ENCODE results near the gene CIDEB. TPM values are rescaled to one million over a fixed set of nuclear protein-coding genes. Genes with fewer than 3 reads are reported as not detected.

CIDEB gene
- total and polyA plus RNA-seq, 2 of the 13 experiments (the other 11 are each of a cell fraction or from before 2014, with no cell fraction given), result 35.8 to 110 TPM

- TF ChIP-seq, protein P1, sequence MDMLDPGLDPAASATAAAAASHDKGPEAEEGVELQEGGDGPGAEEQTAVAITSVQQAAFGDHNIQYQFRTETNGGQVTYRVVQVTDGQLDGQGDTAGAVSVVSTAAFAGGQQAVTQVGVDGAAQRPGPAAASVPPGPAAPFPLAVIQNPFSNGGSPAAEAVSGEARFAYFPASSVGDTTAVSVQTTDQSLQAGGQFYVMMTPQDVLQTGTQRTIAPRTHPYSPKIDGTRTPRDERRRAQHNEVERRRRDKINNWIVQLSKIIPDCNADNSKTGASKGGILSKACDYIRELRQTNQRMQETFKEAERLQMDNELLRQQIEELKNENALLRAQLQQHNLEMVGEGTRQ (IDR thresholded peaks at IDR 0.05; ENCODE audit: low read depth, low read length), result no peak; the same call in 1 of the 2 replicates
- TF ChIP-seq, protein P1 (CRISPR knock-in tag; IDR thresholded peaks at IDR 0.05; ENCODE audit: borderline replicate concordance), result peak; percentile 72; the same call in 1 of the 2 replicates
- TF ChIP-seq SMC3 (IDR thresholded peaks at IDR 0.05; ENCODE audit: low read length) (no peak), SMARCC2 (IDR thresholded peaks at IDR 0.05) (no peak), ZNF160 (CRISPR knock-in tag; IDR thresholded peaks at IDR 0.05) (peak; percentile 98), PHF8 (CRISPR knock-in tag; IDR thresholded peaks at IDR 0.05) (peak; percentile 77), GLMP (CRISPR knock-in tag; IDR thresholded peaks at IDR 0.05; ENCODE audit: borderline replicate concordance) (peak; percentile 76; the same call in 1 of the 2 replicates), PRMT3 (CRISPR knock-in tag; IDR thresholded peaks at IDR 0.05; ENCODE audit: borderline replicate concordance, low read depth) (no peak), SMYD3 (CRISPR knock-in tag; IDR thresholded peaks at IDR 0.05) (peak; percentile 90; the same call in 1 of the 2 replicates), TOE1 (CRISPR knock-in tag; IDR thresholded peaks at IDR 0.05) (peak; percentile 42; the same call in 1 of the 2 replicates), ATF7-NPFF (CRISPR knock-in tag; IDR thresholded peaks at IDR 0.05; ENCODE audit: low read depth) (peak; percentile 99), TARDBP (CRISPR knock-in tag; IDR thresholded peaks at IDR 0.05) (peak; percentile 90), CC2D1A (CRISPR knock-in tag; IDR thresholded peaks at IDR 0.05) (no peak), FOXC1 (CRISPR knock-in tag; IDR thresholded peaks at IDR 0.05; ENCODE audit: borderline replicate concordance) (no peak), ZNF589 (CRISPR knock-in tag; conservative IDR thresholded peaks at IDR 0.05) (no peak)
- TF ChIP-seq, protein P2, sequence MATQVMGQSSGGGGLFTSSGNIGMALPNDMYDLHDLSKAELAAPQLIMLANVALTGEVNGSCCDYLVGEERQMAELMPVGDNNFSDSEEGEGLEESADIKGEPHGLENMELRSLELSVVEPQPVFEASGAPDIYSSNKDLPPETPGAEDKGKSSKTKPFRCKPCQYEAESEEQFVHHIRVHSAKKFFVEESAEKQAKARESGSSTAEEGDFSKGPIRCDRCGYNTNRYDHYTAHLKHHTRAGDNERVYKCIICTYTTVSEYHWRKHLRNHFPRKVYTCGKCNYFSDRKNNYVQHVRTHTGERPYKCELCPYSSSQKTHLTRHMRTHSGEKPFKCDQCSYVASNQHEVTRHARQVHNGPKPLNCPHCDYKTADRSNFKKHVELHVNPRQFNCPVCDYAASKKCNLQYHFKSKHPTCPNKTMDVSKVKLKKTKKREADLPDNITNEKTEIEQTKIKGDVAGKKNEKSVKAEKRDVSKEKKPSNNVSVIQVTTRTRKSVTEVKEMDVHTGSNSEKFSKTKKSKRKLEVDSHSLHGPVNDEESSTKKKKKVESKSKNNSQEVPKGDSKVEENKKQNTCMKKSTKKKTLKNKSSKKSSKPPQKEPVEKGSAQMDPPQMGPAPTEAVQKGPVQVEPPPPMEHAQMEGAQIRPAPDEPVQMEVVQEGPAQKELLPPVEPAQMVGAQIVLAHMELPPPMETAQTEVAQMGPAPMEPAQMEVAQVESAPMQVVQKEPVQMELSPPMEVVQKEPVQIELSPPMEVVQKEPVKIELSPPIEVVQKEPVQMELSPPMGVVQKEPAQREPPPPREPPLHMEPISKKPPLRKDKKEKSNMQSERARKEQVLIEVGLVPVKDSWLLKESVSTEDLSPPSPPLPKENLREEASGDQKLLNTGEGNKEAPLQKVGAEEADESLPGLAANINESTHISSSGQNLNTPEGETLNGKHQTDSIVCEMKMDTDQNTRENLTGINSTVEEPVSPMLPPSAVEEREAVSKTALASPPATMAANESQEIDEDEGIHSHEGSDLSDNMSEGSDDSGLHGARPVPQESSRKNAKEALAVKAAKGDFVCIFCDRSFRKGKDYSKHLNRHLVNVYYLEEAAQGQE (IDR thresholded peaks at IDR 0.05; ENCODE audit: borderline replicate concordance in 1 of 2, low read depth in 1 of 2, low read length in 2 of 2), result no peak
- TF ChIP-seq, protein P3, sequence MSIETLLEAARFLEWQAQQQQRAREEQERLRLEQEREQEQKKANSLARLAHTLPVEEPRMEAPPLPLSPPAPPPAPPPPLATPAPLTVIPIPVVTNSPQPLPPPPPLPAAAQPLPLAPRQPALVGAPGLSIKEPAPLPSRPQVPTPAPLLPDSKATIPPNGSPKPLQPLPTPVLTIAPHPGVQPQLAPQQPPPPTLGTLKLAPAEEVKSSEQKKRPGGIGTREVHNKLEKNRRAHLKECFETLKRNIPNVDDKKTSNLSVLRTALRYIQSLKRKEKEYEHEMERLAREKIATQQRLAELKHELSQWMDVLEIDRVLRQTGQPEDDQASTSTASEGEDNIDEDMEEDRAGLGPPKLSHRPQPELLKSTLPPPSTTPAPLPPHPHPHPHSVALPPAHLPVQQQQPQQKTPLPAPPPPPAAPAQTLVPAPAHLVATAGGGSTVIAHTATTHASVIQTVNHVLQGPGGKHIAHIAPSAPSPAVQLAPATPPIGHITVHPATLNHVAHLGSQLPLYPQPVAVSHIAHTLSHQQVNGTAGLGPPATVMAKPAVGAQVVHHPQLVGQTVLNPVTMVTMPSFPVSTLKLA (IDR thresholded peaks at IDR 0.05), result peak; percentile 30; the same call in 1 of the 2 replicates
- TF ChIP-seq, protein P4, sequence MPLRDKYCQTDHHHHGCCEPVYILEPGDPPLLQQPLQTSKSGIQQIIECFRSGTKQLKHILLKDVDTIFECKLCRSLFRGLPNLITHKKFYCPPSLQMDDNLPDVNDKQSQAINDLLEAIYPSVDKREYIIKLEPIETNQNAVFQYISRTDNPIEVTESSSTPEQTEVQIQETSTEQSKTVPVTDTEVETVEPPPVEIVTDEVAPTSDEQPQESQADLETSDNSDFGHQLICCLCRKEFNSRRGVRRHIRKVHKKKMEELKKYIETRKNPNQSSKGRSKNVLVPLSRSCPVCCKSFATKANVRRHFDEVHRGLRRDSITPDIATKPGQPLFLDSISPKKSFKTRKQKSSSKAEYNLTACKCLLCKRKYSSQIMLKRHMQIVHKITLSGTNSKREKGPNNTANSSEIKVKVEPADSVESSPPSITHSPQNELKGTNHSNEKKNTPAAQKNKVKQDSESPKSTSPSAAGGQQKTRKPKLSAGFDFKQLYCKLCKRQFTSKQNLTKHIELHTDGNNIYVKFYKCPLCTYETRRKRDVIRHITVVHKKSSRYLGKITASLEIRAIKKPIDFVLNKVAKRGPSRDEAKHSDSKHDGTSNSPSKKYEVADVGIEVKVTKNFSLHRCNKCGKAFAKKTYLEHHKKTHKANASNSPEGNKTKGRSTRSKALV (CRISPR knock-in tag; IDR thresholded peaks at IDR 0.05), result peak; percentile 99
Observed at GRCh38 chr14:24315807-24316596, 8.2 kb upstream of the CIDEB start (continued).

All from HepG2 (cell line).